Skin epidermis (tissue), 12 donors: ENCODE measurements around the gene NOB1.

Experiments
- H3K27ac ChIP-seq, 21 experiments: fragments of 200-600 bp; sonication (generic) in 11 of 21; one replicate each; pipeline ENCODE4 v1.5.0; 2020; ENCODE audit warnings: mild to moderate bottlenecking in 3 of 21, inconsistent platforms in 2 of 21, moderate library complexity in 2 of 21
- H3K4me3 ChIP-seq, 7 experiments: fragments of 200-600 bp; sonication (generic) in 2 of 7; one replicate each; pipeline ENCODE4 v1.5.0; 2020; ENCODE audit warnings: inconsistent platforms in 2 of 7, mild to moderate bottlenecking in 2 of 7, moderate library complexity in 1 of 7

NOB1 gene

DNA sequence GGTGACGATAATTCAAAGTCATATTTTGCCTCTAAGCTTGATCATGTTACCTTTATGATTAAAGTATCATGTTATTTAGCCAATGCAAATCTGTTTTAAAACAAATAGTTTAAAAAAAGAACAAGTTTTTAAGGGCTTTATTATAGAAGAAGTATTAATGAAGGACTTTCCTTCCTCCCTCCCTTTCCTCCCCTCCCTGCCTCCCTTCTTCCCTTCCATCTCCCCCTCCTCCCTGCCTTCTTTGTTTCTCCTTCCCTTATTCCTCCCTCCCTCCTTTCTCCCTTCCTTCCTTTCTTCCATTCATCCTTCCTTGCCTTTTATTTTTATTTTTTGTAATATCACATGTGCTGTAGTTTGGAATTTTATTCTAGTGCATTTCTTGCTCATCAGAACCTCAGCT, 54.8 kb downstream of the NOB1 start:
- H3K4me3 ChIP-seq: no peak overlapping the region
- no peak overlapping the region for H3K27ac ChIP-seq

DNA sequence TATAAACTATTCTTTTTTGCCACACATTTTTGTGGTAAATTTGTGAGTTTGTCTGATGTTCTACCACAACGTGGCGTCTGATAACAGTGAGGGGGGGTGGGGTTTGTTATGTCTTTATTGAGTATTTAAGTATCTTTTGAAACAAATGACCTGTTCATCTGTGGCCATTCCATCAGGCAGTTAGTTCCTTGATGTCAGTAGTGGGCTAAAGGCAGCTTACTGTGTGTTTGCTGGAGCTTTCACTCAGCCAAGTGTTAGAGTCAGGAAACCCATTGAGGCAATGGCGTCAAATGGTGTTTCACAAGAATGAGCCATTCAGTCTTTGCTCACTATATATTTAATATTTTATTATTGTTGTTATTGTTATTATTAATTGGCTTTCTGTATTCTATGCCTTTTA, 56.3 kb downstream of the NOB1 start:
- Histone ChIP-seq H3K4me3 (no peak overlapping the region), H3K27ac (no peak overlapping the region)

DNA sequence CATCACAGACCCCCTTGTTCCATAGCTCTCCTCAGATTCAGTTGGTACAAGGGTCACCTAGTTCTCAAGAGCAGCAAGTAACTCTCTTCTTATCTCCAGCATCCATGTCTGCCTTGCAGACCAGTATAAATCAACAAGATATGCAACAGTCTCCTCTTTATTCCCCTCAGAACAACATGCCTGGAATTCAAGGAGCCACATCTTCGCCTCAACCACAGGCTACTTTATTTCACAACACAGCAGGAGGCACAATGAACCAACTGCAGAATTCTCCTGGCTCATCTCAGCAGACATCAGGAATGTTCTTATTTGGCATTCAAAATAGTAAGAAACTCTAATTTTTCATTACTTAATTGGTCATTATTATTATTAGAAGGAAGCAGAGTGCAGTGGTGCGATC, 60.8 kb downstream of the NOB1 start:
- Histone ChIP-seq H3K27ac (no peak overlapping the region), H3K4me3 (no peak overlapping the region)

DNA sequence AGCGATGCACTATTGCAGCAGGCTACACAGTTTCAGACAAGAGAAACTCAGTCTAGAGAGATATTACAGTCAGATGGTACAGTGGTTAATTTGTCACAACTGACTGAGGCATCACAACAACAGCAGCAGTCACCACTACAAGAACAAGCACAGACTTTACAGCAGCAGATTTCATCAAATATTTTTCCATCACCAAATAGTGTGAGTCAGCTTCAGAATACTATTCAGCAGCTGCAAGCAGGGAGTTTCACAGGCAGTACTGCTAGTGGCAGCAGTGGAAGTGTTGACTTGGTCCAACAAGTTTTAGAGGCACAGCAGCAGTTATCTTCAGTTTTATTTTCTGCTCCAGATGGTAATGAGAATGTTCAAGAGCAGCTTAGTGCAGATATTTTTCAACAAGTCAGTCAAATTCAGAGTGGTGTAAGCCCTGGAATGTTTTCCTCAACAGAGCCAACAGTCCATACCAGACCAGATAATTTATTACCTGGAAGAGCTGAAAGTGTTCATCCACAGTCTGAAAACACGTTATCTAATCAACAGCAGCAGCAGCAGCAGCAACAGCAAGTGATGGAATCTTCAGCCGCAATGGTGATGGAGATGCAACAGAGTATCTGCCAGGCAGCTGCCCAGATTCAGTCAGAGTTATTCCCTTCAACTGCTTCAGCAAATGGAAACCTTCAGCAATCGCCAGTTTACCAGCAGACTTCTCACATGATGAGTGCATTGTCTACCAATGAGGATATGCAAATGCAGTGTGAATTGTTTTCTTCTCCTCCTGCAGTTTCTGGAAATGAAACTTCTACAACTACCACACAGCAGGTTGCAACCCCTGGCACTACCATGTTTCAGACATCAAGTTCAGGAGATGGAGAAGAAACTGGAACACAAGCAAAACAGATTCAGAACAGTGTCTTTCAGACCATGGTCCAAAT, 62.5 kb downstream of the NOB1 start:
- H3K27ac ChIP-seq: no peak overlapping the region
- no peak overlapping the region for H3K4me3 ChIP-seq
